ENCODE results near the gene DAND5. TPM values are rescaled to one million over a fixed set of nuclear protein-coding genes. Genes with fewer than 3 reads are reported as not detected.

DAND5 gene
- total RNA-seq, 1 experiment from 2014 or later, result 0.17 TPM

DNA sequence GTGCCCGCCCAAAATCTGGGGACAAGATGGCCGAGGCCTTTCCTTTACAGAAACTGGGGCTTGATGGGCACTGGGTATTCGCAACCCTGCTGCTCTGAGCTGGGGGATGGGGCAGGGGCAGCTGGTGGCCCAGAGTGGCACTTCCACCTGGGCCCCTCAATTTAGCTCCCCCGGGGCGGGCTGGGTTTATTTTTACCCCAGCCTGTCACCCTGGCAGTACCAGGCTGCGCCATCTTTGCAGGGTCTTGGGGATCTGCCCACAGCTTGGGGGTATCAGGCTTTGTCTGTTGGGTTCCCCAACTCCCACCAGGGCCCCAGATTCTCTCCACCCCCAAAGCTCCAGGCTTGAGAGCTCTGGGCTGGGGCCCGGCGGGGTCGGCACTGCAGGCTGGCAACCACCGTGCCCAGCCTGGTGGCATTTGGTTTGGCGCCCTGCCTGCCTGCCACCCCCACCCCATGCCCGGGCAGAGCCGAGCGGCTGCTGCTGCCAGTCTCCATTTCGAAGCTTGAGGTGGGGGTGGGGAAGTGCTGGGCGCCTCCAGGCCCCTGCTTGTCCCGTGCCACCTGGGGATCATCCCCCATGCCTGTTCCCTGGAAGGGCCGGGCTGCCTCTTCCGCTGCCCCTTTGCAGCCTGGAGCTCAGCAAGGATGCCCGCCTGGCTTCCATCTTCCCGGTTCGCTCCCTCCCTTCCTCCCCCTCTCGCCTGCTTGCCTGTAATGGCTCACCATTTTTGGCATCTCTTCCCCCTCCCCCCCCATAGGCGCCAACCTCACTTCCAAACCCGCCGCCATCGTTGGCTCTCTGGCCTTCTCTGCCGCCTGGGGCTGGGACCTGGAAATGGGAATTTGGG lies 37.3 kb downstream of the DAND5 start:
- no peaks in the 10 kb centered on the region for H3K36me3 ChIP-seq (ENCODE audit: insufficient read depth, low read length, poor library complexity, severe bottlenecking)
- CTCF ChIA-PET, result interaction anchor here (1.0 kb wide), 1 partner anchor 55 kb away, joined by 3 read pairs; no protein-coding TSS in a partner anchor
- no peak for DNase-seq (ENCODE audit: low spot score)
- H3K9me3 ChIP-seq (ENCODE audit: low read depth, low read length, poor library complexity, severe bottlenecking), result no peaks in the 10 kb centered on the region
- no peaks in the 10 kb centered on the region for H3K27me3 ChIP-seq (replicated peaks; ENCODE audit: insufficient read depth, low read depth, low read length, poor library complexity)
- H3K4me3 ChIP-seq (ENCODE audit: low read depth, low read length, poor library complexity, severe bottlenecking), result no peak overlapping the region
- BruUV-seq (replicated peaks), result no TSS peak
- intact Hi-C loops (cut with micrococcal nuclease; ENCODE audit: unreplicated experiment), result no loop called here
- H3K27ac ChIP-seq (ENCODE audit: low read depth, low read length, poor library complexity, severe bottlenecking), result no peak overlapping the region
- H3K4me1 ChIP-seq (ENCODE audit: insufficient read depth, low read length, poor library complexity, severe bottlenecking), result no peaks in the 10 kb centered on the region
- TF ChIP-seq EZH2 (IDR thresholded peaks at IDR 0.05; ENCODE audit: borderline replicate concordance, low read depth, low read length, poor library complexity, severe bottlenecking), result no peak
- TF ChIP-seq, protein P1, sequence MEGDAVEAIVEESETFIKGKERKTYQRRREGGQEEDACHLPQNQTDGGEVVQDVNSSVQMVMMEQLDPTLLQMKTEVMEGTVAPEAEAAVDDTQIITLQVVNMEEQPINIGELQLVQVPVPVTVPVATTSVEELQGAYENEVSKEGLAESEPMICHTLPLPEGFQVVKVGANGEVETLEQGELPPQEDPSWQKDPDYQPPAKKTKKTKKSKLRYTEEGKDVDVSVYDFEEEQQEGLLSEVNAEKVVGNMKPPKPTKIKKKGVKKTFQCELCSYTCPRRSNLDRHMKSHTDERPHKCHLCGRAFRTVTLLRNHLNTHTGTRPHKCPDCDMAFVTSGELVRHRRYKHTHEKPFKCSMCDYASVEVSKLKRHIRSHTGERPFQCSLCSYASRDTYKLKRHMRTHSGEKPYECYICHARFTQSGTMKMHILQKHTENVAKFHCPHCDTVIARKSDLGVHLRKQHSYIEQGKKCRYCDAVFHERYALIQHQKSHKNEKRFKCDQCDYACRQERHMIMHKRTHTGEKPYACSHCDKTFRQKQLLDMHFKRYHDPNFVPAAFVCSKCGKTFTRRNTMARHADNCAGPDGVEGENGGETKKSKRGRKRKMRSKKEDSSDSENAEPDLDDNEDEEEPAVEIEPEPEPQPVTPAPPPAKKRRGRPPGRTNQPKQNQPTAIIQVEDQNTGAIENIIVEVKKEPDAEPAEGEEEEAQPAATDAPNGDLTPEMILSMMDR (conservative IDR thresholded peaks at IDR 0.05; ENCODE audit: low read depth, low read length), result no peak
- POLR2A ChIA-PET (ENCODE audit: low non-redundant PET), result no interaction called here

DNA sequence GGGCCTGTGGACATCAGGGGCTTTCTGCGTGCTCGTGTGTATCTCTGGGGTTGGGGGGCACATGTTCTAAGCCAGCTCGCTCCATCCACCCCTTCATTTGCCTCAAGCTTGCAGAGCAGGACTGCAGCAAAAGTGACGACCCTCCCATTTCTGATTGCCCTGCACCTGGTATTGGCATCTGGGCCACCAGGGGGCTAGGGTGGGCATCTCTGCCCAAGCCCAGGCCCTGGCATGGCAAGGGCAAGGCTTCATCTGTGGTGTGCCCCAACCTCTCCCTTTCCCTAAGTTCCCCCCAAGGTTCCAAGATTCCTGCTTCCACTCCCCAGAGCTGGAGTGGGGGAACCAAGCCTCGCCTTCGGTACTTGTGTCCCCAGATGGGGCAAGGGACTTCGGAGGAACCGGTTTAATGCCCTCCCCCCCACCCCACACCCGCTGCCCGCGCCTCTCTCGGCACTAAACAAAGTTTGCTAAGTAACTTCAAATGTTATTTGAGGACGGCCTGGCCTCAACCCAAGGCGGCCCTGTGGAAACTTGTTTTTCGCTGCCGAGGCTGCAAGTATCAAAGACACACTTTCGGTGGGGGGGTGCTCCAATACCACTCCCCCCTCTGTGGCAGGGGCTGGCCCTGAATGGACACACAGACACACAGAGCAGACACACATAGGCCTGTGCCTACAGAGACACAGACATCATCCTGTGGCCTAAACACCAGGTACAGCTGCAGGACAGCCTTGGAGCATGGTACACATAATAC lies 38.1 kb downstream of the DAND5 start:
- H3K4me1 ChIP-seq (ENCODE audit: insufficient read depth, low read length, poor library complexity, severe bottlenecking), result no peaks in the 10 kb centered on the region
- H3K27ac ChIP-seq (ENCODE audit: low read depth, low read length, poor library complexity, severe bottlenecking), result no peak overlapping the region
- no peak overlapping the region for H3K4me3 ChIP-seq (ENCODE audit: low read depth, low read length, poor library complexity, severe bottlenecking)
- BruUV-seq (replicated peaks), result no TSS peak
- TF ChIP-seq, protein P1 (conservative IDR thresholded peaks at IDR 0.05; ENCODE audit: low read depth, low read length), result no peak
- TF ChIP-seq EZH2 (IDR thresholded peaks at IDR 0.05; ENCODE audit: borderline replicate concordance, low read depth, low read length, poor library complexity, severe bottlenecking), result no peak
- POLR2A ChIA-PET (ENCODE audit: low non-redundant PET), result no interaction called here
- H3K27me3 ChIP-seq (replicated peaks; ENCODE audit: insufficient read depth, low read depth, low read length, poor library complexity), result no peaks in the 10 kb centered on the region
- DNase-seq (ENCODE audit: low spot score), result no peak
- CTCF ChIA-PET, result no interaction called here
- intact Hi-C loops (cut with micrococcal nuclease; ENCODE audit: unreplicated experiment), result no loop called here
- H3K36me3 ChIP-seq (ENCODE audit: insufficient read depth, low read length, poor library complexity, severe bottlenecking), result no peaks in the 10 kb centered on the region
- H3K9me3 ChIP-seq (ENCODE audit: low read depth, low read length, poor library complexity, severe bottlenecking), result no peaks in the 10 kb centered on the region

DNA sequence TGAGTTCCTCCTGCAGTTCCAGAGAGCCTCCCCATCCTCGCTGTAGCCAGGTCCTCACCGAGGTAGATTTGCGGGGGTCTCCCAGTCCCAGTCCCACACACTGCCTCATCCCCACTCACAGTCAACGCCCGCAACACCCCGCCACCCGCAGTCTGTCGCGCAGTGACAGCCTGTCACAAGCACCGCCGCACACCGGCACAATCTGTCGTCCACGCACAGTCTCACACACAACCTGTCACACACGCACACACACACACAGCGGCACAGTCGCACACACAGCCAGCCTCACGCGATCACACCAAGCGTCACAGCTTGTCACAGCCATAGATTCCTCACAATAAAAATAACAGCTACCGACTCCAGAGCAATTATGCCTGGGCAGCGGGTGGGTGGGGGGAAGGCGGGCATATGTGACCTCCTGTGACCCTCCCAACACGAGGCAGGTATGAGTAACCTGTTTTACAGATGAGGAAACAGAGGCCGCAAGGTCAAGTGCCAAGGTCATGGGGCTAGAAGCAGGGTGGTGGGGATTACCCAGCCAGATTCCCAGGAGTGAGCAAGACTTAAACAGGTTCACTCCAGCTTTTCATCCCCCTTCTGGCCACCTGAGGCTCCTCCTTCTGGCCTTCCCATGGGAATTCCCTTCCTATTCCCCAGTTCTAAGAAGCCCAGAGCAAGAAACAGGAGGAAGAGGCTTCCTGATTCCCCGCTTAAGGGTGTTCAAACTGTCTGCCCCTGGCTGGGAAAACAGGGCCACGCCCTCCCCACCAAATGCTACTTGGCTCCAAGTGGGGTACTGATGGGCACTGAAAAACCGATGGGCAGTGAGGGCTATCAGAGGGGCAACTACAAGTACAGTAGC lies 39.8 kb downstream of the DAND5 start:
- no peaks in the 10 kb centered on the region for H3K27me3 ChIP-seq (replicated peaks; ENCODE audit: insufficient read depth, low read depth, low read length, poor library complexity)
- CTCF ChIA-PET, result interaction anchor here (0.6 to 0.7 kb wide), 2 partner anchors 25 to 1432 kb away, joined by 3 to 7 read pairs; no protein-coding TSS in a partner anchor
- DNase-seq (ENCODE audit: low spot score), result no peak
- H3K4me1 ChIP-seq (ENCODE audit: insufficient read depth, low read length, poor library complexity, severe bottlenecking), result no peaks in the 10 kb centered on the region
- H3K4me3 ChIP-seq (ENCODE audit: low read depth, low read length, poor library complexity, severe bottlenecking), result no peak overlapping the region
- no TSS peak for BruUV-seq (replicated peaks)
- no peaks in the 10 kb centered on the region for H3K9me3 ChIP-seq (ENCODE audit: low read depth, low read length, poor library complexity, severe bottlenecking)
- intact Hi-C loops (cut with micrococcal nuclease; ENCODE audit: unreplicated experiment), result no loop called here
- H3K36me3 ChIP-seq (ENCODE audit: insufficient read depth, low read length, poor library complexity, severe bottlenecking), result no peaks in the 10 kb centered on the region
- POLR2A ChIA-PET (ENCODE audit: low non-redundant PET), result no interaction called here
- H3K27ac ChIP-seq (ENCODE audit: low read depth, low read length, poor library complexity, severe bottlenecking), result no peak overlapping the region
- no peak for TF ChIP-seq EZH2 (IDR thresholded peaks at IDR 0.05; ENCODE audit: borderline replicate concordance, low read depth, low read length, poor library complexity, severe bottlenecking)
- TF ChIP-seq, protein P1 (conservative IDR thresholded peaks at IDR 0.05; ENCODE audit: low read depth, low read length), result no peak

Measured in A673 (cell line).